Measurements from ENCODE around the gene WDR46.
A peak's percentile ranks its signal among the peaks of the same experiment; 100 is the strongest.
"Not testable (repeated sequence)": the region's sequence is repeated elsewhere in the genome, so short reads cannot be mapped to it uniquely, and the experiment has no call there.

The WDR46 gene

DNA sequence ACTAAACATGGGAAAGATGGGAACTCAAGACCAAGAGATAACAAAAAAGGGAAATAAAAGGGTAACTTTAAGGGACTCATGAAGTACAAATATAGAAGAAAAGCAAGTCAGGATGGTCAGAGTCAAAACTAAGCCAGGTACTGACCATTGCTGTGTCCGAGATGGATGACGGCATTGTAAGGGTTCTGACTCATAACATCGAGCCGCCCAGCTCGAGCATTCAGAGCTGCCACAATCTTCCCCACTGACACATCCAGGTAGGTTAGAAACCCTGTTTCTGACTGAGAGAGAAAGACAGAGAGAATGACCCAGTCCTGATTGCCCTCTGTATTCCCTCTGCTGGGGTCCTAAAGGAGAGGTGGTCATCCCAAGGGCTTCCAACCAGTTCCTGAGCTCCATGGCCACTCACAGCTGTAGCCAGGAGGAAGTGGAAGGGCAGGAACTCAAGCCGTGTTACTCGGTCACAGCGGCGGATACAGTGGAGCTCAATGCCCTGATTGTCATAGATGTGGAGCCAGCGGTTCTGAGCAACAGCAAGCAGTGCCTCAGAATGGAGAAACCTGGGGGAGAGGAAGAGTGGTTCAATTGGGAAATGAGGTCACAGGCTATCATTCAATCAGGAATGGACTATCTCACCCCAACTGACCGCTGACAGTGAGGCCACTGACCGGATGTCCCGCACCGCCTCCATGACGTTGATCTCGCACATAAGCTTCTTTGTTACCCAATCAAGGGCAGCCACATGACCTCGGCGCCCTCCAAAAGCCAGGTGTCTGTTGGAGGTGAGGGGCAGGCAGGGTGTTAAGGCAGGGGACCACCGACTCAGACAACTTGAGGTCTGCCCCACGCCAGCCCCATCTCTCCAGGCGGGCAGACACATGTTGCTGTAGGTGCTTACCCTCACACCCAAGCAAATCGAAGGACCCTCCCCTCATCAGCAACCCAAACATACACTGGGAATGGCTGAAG, 1.8 kb downstream of the WDR46 start:
- DNase-seq: no peak

DNA sequence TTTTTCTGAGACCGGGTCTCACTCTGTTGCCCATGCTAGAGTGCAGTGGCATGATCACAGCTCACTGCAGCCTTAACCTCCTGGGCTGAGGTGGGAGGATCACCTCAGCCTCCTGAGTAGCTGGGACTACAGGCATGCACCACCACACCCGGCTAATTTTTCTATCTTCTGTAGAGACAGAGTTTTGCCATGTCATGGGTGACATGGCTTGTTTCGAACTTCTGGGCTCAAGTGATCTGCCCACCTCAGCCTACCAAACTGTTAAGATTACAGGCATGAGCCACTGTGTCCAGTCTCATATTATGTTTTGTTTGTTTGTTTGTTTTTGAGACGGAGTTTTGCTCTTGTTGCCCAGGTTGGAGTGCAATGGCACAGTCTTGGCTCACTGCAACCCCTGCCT, 3.8 kb downstream of the WDR46 start:
- not testable (repeated sequence) for DNase-seq

GRCh38 chr6:33280539-33280938, 8.5 kb downstream of the WDR46 start:
- DNase-seq: no peak

- DNase-seq: peak; percentile 84
These were observed 9.0 kb downstream of the WDR46 start for GRCh38 chr6:33279971-33280511.

- no peak for DNase-seq
These were observed 9.8 kb downstream of the WDR46 start for GRCh38 chr6:33279257-33279695.

DNA sequence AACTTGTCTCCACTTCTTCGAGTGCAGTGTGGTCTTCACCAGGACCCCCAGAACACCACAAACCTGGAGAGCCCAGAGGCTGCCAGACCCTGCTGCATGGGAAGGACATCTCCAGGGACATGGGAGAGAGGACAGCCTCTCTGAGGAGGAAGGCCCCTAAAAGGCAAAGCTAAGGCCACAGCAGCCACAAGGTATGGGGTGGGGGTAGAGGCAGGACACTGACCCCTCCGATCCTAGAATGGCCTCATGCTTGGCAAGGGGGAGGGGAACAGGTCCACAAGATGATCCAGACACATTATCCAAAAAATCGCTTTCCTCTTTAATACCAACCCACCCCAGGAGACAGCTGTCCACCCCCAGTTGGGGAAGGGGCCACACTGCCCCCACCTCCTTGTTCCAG, 10.2 kb downstream of the WDR46 start:
- DNase-seq: no peak

DNA sequence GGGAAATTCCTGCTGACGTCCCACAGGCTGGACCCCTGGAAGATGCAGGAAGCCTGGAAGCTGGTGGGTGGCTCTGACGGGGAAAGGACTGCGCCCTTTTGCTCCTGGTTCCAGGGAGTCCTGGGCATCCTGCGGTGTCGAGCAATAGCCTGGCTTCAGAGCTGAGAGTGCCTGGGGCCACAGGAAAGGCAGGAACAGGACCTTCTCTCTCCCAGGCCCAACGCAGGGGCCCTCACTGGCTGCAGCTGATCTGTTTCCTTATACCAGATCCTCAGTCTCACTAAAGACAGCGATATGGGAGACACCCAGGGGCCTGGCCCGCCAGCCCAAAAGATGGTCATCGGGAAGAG, 10.7 kb downstream of the WDR46 start:
- DNase-seq: no peak

GRCh38 chr6:33277663-33278391, 11.2 kb downstream of the WDR46 start:
- DNase-seq: no peak

DNA sequence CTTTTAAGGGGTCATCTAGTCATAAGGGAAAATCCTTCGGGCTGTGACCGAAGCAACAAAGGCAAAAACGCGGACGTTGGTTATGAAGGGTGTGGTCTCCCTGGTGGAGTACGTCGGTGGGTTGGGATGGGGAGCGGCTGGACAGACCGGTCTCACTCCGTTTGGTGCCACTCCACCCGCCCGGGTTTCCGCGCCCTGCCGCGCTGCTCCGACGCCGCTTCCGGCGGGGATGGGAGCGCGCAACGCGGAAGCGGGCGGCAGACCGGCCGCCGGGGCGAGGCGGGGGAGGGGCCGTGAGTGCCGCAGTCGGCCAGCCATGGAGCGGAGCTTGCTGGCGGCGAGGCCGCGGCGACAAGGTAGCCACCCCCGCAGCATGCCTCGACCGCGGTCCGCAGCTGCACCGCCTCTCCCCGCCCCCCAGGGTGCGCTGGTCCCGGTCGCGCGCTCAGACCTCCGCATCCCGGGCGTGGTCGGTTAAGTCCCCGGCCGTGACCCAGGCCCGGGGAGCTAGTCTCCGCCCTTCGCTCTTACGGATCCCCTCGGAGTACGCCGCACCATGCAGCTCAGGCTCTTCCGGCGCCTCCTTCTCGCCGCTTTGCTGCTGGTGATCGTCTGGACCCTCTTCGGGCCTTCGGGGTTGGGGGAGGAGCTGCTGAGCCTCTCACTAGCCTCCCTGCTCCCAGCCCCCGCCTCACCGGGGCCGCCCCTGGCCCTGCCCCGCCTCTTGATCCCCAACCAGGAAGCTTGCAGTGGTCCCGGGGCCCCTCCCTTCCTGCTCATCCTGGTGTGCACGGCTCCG, 12.0 kb downstream of the WDR46 start, which contains the start of gene B3GALT4:
Gene B3GALT4 (plus strand): TSS at position 260 of the 799 bp plus-strand sequence. CDS start 297 bp downstream, at position 557.
- DNase-seq: peak; percentile 93

DNA sequence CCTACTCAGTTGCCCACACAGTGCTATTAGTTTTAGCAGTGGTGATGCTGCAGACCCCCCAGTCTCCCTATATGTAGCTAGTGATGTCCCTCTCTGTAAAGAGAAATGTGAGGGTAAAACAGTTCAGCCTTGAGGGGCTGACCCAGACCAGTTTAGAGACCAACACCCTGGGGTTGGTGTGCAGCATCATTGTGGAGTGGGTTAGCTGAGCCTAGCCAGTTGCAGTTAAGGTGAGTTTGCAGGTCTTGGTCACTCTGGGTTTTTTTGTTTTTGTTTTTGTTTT, 12.5 kb downstream of the WDR46 start:
- no peak for DNase-seq

- DNase-seq: not testable (repeated sequence)
These were observed 13.1 kb downstream of the WDR46 start for GRCh38 chr6:33275795-33276580.

GRCh38 chr6:33273924-33274902, 14.8 kb downstream of the WDR46 start:
- DNase-seq: no peak

DNA sequence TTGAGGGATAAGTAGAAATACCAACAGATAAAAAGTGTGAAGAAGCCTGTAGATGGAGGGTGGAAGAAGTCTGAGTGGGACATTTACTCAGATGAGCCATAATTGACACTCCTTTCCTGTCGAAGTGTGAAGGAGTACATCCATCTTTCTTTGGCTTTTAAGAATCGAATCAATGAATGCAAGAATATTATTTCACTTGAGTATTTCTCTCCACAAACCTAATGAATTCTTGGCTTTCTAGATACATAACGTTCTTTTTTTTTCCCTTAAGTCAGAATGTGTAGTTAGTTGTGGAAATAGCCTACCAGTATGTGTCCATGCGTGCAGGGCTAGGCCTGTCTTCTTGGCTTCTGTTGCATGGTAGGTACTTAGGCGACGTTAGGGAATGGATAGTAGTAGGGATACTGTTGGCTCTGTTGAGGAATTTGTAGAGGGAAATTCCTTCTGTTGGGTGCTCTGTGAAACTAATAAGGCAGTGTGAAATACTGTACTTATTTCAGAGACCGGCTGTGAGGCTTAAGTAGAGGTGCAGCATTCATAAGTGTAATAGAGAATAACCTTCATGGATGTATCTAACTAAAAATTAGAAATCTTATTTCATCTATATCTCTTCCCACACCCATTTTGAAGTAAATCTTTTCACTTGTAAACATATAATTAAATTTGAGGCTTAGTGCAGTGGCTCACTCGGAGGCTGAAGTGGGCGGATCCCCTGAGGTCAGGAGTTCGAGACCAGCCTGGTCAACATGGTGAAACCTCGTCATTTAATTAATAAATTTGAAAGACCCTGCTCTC, 15.7 kb downstream of the WDR46 start:
- no peak for DNase-seq

- DNase-seq: no peak
These were observed 16.5 kb downstream of the WDR46 start for GRCh38 chr6:33272275-33273128.

DNA sequence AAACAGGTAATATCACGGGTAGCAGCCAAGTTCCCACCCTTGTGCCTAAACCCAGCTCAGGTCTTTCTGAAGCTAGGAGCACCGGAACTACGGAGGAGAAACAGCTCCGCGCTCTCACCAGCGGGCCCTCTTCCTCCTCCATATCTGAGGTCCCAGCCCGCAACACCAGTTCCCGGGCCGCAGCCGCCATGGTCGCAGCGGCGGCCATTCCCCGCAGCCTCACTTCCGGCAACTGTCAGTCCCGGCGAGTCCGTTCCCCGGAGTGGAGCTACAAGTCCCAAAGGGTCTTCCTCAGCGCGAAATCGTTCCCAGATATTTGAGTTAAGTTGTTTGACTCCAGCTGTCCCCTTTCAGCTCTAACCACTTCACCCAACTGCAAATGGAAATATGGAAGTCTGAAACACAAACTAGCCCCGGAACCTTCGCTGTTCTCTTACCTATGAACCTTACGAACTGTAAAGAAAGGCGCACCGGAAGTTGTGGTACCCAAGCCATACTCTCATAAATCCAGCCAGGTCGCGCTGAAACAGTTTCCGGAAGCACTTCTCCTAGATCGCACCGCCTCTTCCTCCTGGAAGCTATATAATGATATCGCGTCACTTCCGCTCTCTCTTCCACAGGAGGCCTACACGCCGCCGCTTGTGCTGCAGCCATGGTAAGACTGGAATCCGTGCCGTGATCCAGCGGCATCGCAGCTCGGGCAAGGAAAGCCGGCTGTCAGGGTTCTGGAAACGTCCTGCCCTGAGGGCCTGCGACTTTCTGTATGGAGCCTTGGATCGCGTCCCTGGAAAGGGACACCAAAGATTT, 17.4 kb downstream of the WDR46 start, which contains the start of the genes RPS18 and VPS52:
Gene RPS18 (plus strand): TSS at position 608 of the 807 bp plus-strand sequence. CDS start 45 bp downstream, at position 653.
Gene VPS52 (minus strand): TSS at position 409 of the 807 bp plus-strand sequence. CDS start 201 bp downstream, at position 208.
- peak; percentile 99 for DNase-seq

GRCh38 chr6:33271117-33271467, 17.9 kb downstream of the WDR46 start:
- peak; percentile 83 for DNase-seq

- DNase-seq: no peak
These were observed 25.0 kb downstream of the WDR46 start for GRCh38 chr6:33264015-33264414.

DNA sequence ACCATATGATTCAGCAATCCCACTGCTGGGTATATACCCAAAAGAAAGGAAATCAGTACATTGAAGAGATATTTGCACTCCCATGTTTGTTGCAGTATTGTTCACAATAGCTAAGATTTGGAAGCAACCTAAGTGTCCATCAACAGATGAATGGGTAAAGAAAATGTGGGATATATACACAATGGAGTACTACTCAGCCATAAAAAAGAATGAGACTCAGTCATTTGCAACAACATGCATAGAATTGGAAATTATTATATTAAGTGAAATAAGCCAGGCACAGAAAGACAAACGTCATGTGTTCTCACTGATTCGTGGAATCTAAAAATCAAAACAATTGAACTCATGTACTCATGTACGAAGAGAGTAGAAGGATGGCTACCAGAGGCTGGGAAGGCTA, 26.5 kb downstream of the WDR46 start:
- DNase-seq: not testable (repeated sequence)

Measured in OCI-M1 (cell line).